ENCODE measurements around the gene FGD4.
"Not testable (repeated sequence)": the region's sequence is repeated elsewhere in the genome, so short reads cannot be mapped to it uniquely, and the experiment has no call there.

Gene FGD4

DNA sequence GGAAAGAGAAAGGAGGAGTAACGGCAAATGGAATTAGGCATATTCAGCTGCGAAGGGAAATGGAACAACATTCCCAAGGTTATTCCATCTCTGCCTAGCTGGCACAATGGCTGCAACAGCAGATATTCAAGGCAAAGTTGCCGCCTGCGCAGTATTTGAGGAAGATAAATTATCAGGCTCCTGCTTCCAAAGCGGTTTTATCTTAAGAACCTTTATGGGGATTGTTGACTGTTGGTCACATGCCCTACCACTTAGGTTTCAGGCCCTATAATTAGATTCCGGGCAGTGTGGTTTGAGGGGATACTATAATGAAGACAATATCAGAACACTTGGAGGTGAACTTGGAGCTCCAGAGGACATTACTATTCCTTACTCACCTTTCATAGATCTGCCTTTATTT is 99.7 kb downstream of the FGD4 start:
- no peak for DNase-seq

DNA sequence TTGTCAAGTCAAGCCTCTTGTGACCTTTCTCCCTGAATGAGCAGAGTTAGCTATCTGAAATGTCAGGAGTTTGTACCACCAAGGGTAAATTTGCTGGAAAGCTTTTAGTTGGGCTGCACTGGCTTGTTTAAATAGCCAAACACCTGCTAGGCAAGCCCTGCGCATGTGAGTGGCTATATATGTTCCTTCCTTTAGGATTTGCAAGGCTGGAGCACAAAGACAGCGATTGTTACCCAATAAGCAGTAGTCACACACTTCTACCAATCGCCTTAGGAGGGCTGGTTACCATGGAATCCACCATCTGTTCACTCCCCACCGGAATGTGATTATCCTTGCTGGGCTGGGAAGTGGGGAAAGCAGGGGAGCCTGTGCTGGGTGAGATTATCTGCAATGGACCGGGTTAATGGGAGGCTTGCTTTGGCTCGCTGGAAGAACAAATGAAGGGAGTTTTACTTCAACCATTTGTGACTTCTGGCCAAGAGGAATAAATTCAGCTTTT is 102.5 kb downstream of the FGD4 start:
- DNase-seq = no peak

DNA sequence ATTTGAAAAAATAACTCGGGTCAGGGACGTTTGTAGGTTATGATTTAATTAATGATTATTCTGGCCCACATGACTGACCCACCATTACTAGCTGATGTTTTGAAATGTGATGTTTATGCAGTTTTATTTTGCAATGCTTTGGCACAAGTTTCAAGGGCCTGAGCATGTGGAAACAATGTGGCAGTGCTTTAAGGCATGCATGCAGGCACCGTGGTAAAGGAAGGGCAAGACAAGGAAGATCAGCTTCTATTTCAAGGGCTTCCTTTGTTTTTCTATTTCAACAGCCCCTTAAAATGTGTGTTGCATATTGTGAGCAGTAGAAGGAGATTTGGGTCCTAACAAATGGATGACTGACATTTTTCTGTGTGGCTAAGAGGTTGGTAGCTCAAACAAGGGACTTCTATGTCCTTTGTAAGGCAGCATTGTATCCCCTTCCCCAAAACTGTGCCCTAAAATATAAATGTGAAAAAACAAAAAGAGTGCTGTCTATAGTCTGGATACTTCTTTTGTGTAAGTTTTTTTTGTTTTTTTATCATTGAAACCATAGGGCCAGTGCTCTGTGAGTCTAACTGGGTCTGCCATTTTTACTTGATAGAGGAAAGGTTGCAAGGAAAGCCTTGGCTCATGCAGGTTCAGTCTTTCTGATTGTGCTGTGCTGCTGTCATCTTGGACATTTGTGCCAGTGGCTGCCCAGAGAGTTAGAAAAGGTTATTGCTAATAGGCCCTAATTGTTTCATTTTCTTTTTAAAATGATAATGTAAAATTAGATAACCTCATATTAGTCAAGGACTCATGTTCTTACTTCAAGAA is 103.5 kb downstream of the FGD4 start:
- no peak for DNase-seq

DNA sequence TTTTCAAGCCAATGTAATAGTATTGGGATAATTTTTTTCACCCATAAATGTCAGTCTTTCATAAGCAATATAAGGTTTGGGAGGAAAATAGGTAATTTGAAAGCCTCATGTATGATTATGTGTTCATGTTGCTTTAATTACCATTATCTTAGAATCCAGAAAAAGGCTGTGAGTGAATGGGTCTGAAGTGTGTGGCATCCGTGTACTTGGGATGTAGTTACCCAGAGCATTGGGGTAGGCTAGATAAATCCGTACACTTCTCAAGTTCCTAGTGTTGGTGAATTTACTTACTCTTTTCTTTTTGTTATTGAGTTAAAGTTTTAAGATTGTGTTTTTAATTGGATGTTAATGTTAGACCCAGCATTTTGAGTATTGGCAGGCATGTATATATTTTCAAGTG is 104.4 kb downstream of the FGD4 start:
- no peak for DNase-seq

DNA sequence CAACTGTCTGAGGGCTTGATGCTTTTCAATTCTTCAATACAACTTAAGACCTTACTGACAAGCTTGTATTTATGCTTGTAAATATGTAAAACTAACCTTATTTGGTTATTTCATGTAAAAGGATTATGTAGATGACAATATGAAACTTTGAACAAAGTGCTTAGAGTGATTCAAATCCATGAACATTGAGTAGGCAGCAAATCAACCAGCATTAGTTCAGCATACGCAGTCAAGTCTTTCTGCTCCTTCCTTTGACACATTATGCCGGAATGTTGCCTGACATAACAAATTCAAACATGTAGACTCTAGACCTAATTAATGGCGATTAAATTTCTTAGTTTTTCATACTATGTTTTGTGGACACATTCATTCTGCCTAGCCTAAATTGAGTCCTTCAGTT is 105.2 kb downstream of the FGD4 start:
- no peak for DNase-seq

DNA sequence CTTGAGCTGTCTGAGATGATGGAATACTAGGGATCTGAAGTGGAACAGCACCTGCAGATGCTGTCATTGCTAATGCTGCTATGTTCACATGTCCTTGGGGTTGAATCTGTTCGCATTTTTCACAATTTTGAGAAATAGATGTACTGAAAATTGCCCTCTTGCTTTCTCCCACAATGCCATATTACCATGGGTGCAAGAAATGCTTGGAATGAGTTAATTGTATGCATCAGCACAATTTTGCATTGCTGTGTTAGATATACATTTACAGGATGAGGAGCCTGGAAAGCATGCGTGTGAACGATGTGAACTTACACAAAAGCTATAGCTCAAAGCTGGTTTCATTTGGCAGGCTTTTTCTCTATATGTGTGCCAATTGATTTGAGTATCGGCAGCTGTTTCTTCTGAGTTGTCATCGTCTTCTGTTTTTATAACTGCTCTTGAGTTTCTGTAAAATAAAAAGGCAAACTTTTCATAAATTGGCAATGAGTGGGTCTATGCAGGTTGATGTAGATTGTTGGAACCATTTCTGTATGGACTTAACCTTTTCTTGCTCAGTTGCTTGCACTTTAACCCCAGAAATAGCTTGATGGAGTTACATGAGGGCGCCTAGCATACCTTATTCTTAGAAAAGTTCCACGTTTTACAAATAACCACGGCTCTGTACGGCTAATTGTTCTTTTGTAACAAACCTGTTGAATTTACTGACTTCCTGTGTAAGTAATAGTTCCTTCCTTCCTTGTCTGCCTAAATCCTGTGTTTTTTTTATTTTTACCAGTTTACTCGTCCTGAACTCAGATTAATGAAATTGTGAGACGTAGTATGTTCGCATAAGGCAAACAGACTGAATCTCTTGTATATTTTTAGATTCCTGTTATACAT is 105.9 kb downstream of the FGD4 start:
- no peak for DNase-seq

DNA sequence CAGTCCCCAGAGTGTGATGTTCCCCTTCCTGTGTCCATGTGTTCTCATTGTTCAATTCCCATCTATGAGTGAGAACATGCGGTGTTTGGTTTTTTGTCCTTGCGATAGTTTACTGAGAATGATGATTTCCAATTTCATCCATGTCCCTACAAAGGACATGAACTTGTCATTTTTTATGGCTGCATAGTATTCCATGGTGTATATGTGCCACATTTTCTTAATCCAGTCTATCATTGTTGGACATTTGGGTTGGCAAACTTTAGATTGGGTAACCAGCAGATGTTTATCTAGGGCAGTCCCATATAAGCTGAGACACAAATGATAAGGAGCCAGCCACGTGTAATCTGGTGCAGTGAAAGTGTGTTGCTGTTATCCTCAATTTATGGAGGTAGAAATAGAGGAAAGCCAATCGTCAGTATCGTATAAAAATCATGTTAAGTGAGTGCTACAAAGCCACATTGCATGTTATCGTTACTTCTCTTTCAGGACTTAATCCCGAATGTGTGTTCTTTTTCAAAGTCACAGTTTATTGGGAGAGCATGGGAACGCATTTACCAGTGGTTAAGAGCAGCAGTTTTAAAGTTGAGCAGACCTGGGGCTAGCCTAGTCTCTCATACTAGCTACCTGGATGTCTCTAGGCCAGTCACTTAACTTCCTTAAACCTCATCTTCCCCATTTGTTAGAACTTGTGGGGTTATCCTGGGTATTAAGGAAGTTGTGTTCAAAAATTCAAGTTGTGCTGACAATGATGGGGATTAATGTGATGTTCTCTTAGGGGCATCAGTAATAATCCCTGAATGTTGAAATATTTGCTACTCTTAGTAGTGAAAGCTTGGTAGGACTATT is 108.0 kb downstream of the FGD4 start:
- DNase-seq = not testable (repeated sequence)

DNA sequence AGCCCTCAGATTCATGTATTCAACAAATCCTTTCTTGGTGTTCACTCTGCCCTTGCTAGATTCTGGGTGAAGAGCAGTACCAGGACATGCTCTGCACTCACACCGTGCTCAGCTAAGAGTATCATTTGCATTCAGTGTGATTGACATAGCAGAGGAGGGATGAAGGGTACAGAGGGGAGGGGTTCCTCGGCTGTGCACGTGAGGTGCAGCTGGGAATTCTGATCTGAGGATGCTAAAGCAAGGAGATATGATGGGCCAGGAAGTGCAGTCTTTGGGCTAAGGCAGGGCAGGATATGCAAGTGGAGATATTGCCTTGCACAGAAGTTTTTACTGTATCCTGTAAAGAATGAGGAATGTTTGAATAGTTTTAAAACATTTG is 108.6 kb downstream of the FGD4 start:
- DNase-seq = no peak

DNA sequence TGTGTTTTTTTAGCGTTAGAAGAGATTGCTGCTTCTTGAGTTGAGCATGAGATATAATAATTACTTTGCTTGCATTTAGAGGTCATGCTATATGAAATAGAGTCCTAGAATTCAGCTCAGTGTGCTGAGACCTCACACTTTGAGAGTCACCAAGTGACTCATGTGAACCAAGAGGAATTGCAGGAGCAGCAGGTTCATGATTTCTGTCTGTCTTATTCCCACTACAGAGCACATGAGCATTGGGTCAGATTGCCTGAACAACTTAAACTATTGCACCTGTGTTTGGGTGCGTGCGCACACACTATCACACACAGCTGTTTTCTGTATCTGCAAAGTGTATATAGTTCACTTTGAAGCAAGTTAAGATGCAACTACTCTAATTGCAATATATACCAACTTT is 109.3 kb downstream of the FGD4 start:
- DNase-seq = no peak

DNA sequence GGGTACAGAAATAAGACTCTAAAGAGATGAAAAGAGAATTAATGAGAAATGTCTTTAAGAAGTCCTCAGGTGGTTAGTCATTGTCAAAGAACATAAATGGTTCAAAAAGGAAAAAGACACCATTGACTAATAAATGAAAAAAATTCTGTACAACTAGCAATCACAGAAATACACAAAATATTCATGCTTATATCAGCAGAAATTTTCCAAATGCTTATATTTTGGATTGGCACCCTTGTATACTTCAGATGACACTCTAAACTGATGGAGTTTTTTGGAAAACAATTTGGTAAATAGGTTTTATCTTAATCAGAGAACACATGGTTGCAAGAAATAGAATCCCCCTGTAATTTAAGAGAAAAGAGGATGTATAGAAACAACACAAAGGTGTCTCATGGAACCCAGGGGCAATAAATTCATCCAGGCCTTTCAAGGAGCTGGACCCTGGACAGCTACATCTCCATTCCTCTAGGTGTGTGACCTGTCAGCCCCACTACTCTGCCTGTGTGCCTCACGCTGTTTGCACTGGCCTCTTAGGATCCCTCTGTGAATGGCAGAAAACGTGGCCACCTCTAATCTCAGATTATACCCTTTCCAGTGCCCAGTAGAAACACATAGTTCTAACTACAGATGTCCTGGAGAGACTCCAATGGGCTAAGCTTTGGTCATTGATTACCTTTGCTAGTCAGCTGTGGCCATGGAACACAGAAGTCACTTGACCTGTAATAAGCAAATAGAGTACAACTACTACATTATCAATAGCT is 110.2 kb downstream of the FGD4 start:
- DNase-seq = no peak

DNA sequence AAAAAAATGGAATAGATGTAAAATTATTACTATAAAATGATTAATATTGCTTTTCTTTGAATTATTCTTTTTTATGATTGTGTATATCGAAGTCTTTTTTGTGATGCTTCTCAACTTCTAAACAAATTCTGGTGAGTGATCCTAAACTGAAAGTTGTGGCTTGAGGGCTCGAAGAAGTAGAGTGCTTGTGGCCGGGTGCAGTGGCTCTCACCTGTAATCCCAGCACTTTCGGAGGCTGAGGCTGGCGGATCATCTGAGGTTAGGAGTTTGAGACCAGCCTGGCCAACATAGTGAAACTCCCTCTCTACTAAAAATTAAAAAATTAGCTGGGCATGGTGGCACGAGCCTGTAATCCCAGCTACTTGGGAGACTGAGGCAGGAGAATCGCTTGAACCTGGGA is 112.6 kb downstream of the FGD4 start:
- not testable (repeated sequence) for DNase-seq

DNA sequence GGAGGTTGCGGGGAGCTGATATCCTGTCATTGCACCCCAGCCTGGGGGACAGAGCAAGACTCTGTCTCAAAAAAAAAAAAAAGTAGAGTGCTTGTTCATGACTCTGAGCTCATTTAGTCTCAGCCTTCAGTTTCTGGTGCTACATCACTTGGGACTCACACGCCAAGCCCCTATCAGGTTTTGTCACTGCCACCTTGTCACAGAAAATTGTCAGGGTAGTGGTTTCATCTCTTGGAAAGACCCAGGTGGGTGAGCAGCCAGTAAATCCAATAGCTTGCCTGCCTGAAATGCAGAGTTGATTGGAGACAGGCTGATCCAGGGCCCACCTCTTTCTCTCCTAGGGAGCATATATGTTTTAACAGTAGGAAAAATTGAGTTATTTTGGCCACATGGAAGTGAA is 113.0 kb downstream of the FGD4 start:
- no peak for DNase-seq

DNA sequence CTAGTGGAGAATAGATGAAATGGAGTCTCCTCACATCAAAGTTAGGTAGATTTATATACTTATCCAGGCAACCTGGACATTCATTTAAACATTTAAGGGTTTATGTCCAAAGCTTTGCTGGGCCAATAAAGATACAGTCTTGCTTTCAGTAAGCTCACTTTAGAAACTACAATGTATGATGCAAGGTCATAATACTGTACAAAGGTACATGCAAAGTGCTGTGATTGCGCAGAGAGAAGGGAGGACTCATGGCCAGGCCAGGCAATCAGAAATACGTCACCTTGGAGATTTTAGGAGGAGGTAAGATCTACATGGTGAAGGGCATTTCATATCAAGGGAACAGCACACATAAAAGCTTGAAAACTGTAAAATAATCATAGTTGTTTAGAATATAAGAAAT is 113.6 kb downstream of the FGD4 start:
- no peak for DNase-seq

DNA sequence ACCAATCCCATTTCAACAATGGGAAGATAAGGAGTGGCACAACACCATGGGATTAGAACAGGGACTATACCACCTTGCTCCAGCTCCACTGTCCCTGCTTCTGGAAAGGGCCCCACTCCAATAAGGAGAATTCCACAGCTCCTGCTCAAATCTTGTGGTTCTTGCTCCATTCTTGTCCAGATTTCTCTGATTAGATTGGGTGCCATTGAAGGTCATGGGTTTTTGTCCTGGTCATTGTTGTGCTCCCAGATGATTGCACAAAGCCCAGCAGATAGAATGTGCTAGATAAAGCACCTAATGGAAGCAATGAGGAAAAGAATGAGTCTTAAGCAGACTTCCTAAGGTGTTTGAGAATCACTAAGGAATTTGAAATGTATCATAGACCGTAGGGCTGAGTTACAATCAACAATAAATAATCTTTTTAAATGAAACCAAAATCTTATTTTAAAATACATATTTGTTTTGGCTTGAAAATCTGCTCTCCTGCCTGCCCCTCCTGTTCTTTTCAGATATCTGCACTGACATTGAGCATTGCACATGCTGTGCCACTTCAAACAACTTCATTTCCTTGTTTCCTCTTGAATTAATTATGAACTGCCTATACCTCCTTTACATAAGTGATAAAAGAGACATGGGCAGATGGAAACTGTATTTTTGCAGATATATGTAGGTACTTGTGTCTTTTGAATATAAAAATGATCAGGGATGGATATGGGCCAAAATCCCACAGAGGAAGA is 115.9 kb downstream of the FGD4 start:
- DNase-seq = no peak

DNA sequence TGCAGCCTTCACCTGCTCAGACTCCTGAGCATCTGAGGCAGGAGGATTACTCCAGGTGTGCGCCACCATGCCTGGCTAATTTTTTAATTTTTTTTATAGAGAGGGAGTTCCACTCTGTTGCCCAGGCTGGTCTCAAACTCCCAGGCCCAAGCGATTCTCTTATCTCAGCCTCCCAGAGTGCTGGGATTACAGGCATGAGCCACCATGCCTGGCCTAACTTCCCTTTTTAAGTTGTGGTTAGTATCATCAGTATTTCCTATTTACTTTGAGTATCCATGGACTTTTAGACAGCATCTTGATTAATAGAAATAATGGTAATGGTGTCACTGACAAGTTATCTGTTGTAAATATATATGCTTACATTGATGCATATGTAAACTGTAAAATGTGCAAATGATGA is 116.9 kb downstream of the FGD4 start:
- no peak for DNase-seq

DNA sequence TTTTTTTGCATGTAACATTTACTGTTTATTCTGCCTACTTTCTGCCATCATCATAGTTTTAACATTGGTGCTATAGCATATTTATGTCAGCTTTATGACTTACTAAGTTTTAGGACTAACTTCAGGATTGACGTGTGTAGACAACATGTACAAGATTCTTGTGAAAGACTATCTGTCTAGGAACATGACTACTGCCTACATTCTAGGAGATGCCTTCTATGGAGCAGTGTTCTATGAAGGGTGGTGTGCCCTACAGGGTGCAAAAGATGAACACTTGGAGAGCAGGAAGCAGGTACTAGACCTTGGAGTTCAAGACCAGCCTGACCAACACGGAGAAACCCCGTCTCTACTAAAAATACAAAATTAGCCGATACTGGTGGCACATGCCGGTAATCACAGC is 118.6 kb downstream of the FGD4 start:
- no peak for DNase-seq

DNA sequence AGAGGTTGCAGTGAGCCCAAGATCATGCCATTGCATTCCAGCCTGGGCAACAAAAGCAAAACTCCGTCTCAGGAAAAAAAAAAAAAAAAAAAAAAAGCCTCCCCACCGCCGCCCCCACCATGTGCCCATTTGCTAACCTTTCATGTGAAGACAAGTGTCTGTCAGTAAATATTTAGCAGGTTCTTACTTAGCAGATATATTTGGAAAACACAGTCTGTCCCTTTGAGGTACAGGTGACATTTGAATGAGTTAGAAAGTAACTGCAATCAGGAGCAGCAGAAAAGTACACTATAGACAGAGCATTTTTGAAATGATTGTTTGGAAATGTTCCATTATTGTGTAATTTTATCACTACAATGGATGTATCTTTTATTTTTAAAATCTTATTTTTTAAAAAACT is 119.7 kb downstream of the FGD4 start:
- no peak for DNase-seq

DNA sequence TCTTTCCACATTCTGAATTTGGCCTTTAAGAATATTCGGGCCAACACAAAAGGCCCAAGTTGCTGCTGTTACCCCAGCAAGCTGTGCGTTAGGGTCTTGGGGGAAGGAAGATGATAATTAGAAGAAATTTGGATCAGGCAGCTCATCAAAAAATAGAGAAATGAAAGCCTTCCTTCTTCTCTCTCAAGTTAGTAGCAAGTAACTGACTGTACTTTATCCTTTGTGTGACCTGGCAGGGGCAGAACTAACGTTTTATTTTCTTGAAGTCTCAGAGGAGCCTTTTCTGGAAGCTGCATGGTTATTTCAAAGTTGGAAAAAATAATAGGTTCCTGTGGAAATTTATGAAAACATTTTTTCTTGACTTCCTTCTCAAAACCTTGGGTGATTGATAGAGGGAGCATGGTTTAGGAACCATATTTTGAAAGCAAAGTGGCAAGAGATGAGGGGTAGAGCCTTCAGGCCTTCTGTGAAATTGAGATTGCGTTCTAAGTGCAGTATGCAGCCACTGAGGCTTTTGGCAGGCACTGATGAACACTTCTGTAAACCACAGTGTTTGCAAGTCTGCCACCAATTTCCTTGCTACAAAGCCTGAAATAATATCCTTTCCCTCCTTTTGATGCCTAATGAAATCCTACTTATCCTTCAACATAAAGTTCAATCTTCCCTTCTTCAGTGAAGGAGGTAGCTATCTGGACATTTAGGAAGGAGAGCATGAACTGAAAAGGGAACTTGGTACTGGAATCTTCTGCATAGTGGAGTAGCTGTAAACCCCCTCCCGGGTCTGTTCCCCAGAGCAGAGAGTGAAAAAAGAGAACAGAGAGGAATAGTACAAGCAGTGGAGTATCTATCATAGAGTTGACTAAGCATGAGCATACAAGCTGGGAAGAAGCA is 123.2 kb downstream of the FGD4 start:
- DNase-seq = no peak

DNA sequence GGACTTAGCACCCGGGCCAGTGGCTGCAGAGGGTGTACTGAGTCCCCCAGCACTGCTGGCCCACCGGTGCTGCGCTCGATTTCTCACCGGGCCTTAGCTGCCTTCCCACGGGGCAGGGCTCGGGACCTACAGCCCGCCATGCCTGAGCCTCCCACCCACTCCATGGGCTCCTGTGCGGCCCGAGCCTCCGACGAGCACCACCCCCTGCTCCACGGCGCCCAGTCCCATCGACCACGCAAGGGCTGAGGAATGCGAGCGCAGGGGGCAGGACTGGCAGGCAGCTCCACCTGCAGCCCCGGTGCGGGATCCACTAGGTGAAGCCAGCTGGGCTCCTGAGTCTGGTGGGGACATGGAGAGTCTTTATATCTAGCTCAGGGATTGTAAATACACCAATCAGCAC is 126.4 kb downstream of the FGD4 start:
- DNase-seq = not testable (repeated sequence)

DNA sequence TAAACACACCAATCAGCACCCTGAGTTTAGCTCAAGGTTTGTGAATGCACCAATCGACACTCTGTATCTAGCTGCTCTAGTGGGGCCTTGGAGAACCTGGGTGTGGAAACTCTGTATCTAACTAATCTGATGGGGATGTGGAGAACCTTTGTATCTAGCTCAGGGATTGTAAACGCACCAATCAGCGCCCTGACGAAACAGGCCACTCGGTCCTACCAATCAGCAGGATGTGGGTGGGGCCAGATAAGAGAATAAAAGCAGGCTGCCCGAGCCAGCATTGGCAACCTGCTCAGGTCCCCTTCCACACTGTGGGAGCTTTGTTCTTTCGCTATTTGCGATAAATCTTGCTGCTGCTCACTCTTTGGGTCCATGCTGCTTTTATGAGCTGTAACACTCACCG is 127.0 kb downstream of the FGD4 start:
- DNase-seq = not testable (repeated sequence)

DNA sequence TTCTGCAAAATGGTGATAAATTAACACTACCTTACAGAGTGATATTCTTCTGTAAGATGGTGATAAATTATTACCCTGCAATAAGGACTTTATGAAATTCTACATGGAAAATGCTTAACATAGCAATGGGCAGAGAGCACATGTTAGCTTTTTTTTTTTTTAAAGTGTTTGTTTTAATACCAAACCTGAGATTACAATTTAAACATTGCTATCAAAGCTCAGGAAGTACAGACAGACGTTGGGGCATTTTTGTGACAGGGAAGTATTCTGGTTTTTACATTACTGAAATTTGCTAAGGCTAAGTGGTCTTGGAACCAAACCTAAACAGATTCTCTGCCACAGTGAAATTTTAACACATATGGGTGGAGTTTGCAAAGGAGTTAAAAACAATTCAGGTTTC is 133.1 kb downstream of the FGD4 start:
- no peak for DNase-seq
